GM19351 (cell line): ENCODE results near the gene ASGR2.
"Not testable (repeated sequence)": the region's sequence is repeated elsewhere in the genome, so short reads cannot be mapped to it uniquely, and the experiment has no call there.

Experiments
- ATAC-seq: cut with Tn5 transposase; IDR thresholded peaks from one replicate; pipeline ENCODE4 v1.9.1; 2021; ENCODE audit warnings: mild to moderate bottlenecking, moderate library complexity; ENCODE audit not compliant: unreplicated experiment

The ASGR2 gene

DNA sequence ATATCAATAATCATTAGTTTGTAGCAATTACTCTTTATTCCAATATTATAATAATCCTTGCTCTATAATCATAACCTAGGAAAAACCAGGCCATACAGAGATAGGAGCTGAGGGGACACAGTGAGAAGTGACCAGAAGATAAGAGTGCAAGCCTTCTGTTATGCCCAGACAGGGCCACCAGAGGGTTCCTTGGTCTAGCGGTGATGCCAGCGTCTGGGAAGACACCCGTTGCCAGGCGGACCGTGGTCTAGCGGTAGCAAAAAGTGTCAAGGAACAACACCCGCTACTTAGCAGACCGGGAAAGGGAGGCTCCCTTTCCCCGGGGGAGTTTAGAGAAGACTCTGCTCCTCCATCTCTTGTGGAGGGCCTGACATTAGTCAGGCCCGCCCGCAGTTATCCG, 11.8 kb upstream of the ASGR2 start:
- ATAC-seq, result not testable (repeated sequence)

DNA sequence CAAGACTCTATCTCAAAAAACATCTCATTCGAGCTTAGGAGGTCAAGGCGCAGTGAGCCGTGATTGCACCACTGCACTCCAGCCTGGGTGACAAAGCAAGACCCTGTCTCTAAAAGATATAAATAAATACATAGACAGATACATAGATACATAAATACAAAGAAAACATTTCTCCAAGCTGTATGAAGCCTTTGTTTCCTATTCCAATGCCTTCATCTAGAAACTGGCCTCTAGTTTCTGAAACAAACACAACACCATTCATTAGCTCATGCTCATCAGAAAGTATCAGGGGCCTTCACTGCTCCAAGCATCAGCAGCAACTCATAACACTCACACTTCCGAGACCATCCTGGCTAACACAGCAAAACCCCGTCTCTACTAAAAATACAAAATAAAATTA, 10.3 kb upstream of the ASGR2 start:
- ATAC-seq, result no peak

DNA sequence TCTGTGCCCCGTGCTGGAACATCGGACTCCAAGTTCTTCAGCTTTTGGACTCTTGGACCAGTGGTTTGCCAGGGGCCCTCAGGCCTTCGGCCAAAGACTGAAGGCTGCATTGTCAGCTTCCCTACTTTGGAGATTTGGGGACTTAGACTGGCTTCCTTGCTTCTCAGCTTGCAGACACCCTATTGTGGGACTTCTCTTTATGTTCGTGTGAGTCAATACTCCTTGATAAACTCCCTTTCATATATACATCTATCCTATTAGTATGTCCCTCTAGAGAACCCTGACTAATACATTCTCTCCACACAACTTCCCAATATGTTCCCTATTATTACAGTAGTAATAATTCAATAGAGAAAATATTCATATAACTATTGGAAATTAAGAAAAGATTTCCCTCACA, 9.2 kb upstream of the ASGR2 start:
- ATAC-seq, result no peak

DNA sequence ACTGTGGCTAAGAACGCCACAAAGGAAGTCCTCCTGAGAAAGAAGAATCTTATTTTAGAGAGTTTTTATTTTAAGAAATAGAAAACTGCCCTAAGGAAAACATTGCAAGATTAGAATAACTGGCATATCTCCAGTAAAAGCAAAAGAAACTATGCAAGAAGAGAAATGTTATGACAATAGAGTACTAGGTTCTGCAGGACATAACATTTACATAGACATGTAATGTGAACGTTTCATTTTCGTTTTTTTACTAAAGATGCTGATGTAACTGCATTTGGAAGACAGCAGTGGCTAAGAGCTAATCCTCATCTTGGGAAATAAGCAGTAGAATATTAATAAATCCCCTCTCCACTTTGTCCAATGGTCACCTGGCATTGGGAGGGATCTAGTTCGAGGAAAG, 7.8 kb upstream of the ASGR2 start:
- ATAC-seq, result no peak

DNA sequence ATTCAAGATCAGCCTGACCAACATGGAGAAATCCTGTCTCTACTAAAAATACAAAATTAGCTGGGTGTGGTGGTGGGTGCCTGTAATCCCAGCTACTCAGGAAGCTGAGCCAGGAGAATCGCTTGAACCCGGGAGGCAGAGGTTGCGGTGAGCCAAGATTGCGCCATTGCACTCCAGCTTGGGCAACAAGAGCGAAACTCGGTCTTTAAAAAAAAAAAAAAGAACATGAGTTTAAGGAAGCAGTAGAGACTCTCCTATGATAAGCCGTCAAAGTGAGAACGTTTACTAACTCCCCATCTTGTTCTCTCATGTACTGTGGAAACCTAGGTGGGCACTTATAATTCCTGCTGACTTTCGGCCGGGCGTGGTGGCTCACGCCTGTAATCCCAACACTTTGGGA, 6.0 kb upstream of the ASGR2 start:
- not testable (repeated sequence) for ATAC-seq

DNA sequence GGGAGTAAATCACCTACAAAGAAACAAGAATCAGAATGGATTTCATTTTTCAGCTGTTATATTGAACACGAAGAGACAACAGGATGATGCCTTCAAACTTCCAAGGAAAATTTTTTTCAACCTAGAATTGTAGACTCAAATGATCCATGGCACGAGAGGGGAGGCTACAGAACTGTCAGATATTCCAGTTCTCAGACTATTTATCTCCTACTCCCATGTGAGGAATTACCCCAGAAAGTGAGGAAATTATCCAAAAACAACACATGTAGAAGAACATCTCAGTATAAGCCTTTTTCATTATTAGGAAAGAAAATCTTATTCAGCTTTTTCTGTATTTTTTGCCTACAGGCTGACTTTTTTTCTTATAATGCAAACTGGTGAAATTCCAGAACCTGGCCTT, 5.5 kb upstream of the ASGR2 start:
- no peak for ATAC-seq

DNA sequence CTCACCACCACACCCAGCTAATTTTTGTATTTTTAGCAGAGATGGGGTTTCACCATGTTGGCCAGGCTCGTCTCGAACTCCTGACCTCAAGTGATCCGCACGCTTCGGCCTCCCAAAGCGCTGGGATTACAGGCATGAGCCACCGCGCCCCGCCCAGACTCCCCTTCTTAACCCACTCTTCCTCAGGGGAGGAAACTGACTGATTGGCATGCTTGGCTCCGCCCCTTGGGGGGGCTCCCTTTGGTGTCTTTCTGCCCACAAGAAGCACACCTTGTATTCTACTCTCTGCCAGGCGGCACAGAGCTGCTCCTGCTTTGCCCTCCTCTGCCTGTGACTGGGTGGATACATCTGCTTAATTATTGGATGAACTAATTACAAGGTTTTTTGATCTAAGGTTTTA, 4.7 kb upstream of the ASGR2 start:
- ATAC-seq, result no peak

DNA sequence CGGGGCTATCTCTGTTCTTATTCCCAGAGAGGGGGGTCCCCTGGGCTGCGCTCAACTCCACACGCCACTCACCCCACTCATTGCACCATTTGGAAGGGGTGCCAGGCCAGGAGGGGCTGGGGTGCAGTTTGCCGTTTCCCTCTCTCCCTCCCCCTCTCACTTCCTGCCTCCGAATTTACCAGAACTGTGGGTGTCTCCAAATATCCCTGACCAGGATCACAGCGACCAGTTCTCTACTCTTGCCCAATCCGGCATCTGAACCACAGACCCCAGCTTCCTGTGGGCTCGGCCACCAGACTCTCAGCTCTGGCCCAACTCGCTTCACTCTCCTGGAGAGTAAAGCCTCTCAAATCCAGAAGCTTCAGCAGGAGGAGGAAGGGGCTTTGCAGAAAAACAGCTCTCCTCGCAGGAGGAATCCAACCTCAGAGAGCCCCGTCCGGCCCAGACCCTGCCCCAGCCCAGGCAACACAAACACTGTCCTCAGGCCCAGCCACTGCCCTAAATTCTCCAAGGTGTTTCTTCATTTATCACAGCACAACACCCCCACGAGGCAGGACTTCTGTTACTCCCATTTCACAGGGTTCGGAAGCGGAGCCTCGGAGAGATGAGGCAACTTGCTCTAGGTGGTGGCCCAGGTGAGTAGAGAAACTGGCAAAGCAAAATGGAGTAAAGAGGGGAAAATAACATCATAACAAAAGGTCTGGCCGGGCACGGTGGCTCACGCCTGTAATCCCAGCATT, 423 bp upstream of the ASGR2 start:
- no peak for ATAC-seq

DNA sequence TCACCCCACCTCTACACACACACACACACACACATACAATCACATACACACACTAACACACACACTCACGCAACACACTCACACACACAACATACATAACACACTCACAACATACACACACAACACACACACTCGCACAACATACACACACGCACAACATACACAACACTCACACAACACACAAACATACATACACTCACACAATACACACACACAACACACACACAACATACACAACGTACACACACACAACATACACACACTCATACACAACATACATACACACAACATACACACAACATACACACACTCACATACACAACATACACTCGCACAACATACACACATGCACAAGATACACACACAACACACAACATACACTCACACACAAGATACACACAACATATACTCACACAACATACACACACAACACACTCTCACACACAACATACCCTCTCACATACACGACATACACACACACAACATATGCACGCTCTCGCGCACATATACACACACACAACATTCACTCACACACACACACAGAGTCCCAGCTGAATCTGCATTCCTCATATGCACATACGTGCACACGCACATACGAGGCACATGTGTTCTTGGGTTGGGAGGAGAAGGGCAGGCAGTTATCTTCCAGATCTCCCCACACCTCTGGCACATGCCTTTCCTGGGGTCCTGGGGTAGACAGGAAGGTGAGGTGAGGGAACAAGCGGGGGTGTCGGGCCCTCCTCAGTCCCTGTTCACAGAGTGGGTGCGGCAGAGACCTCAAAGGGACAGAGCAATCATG, 1.1 kb downstream of the ASGR2 start:
- no peak for ATAC-seq

DNA sequence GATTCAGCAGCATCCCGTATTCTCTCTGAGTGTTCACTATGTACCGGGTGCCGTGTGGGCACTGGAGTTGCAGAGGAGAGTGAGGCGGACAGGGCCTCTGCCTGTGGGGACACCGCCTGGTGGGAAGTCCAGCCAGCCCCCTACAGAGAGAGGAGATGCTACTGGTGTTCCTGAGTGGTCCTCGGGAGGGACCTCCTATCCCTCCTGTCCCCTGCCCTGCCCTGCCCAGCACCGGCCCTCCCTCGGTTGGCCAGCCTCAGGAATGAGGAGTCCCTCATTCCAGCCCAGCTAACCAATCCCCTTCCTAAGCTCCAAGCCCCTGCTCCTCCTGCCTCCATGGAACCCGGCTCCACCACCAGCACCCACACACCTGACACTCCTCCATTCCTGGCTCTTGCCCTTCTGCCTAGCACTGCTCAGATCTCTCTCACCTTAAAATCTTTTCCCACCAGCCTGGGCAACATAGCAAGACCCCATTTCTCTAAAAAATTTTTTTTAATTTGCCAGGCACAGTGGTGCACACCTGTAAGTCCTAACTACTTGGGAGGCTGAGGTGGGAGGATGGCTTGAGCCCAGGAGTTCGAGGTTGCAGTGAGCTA, 2.0 kb downstream of the ASGR2 start:
- ATAC-seq, result no peak

DNA sequence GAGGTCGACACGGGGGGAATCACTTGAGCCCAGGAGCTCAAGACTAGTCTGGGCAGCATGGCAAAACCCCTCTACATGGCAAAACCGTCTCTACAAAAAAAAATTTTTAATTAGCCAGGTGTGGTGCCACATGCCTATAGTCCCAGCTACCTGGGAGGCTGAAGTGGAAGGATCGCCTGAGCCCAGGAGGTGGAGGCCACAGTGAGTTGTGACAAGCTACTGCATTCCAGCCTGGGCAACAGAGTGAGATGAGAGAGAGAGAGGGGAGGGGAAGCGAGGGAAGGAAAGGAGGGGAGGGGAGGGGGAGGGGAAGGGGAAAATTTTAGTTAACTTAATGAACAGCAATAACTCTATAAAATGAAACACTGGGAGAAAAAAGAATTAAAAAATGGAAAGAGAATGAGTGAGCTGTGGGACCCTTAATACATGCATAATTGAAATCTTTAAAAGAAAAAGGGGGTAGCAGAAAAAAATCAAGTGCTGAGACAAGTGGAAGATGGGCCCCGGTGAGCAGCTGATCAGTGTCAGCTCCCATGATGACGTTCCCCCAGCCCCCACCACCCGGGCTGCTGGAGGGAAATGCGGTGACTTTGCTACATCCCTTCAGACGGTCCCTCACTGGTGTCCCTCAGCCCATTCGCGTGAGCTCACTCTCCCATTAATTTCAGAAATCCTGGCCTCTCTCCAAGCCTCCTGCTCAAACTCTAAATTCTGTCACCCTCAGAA, 2.7 kb downstream of the ASGR2 start:
- no peak for ATAC-seq

DNA sequence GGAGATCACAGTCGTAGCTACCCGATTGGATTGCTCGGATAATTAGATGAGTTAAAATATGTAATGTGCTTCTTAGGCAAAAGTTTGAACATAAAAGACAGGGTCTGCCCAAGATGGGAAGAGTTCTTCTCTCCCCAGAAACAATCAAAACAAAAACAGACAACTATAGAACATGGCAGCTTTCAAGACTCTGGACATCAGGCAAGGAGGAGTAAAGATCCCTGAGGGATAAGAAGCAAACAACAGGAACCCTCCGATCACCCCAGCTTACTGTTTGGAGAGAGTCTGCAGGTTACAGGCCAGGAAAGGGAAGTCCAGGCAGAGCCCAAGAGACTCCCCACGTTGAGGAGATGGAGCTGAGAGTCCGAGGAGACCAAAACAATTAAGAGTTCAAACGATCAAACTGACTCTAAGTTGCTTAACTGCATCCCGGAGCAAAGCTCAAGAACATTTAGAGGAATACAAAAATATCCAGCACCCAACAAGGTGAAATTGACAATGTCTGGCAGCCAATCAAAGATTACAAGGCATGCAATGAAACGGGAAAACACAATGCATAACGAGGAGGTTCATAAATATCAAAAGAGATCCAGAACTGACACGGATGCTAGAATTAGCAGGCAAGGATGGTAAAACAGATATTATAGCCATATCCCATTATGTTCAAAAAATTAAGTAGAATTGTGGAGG, 3.9 kb downstream of the ASGR2 start:
- no peak for ATAC-seq

DNA sequence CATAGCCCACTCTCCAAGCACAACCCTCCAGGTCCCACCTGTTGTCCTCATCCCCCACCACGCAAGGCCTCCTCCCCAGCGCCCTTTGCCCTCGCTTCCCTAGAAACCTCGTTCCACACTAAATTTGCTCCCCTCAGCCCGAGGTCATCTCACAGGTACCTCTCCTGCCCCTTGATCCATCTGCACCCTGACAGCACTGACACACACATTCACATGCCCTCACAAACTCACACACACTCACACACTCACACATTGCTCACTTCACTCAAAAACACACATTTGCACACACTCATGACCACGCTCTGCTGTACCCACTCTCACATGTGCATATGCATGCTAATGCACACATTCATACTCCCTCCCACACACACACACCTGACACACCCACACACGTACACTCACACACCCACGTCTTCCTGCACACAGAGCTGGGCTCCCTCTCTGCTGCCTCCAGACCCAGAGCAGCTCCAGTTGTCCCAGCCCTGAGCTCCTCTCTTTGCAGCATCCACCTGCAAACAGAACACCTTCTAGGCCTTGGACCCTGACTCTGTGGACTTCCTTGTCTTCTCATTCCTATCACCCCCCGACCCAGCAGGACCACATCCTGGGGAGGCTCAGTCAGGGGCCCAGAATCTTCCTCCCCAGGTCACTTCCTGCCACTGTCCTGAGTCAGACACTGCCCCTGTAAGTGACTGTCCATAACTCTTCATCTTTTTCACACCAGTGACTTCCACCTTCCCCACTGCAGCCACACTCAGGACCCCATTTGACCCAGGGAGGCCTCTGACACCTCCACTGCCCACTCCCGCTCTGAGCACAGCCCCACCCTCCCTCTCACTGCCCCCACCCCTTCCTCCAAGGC, 4.9 kb downstream of the ASGR2 start:
- no peak for ATAC-seq

DNA sequence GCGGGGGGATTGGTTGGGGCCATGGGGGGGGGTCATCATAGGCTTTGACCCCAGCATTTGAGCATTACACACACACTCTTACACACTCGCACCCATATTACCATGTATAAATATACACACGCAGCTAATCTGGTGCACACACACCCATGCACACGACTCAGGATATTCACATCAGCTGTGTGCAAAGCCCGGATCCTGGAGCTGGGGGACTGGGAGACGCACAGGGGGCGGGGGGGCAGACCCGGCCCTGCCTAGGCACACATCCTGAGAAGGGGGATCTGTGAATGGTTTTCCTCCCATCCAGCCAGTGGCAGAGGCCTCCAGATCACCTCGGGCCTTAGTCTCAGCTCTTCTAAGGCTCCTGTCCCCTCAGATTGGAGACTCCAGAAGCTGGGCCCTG, 5.6 kb downstream of the ASGR2 start:
- ATAC-seq, result no peak

DNA sequence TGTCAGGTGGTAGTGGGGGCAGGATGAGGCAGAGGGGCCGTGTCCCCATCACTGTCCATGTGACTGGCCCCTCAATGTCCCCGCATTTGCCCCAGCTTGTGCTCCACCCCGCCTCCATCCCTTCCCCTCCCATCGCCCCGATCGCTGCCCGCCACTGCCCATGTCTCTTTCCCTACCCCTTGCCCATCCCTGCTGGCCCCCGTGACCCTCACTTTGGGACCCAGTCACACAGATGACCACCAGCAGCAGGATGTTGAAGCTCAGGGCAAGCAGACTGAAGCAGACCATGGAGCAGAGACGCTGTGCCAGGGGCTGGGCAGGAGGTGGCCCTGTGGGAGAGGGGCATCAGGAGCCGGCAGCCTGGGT, 6.1 kb downstream of the ASGR2 start:
- ATAC-seq, result no peak

DNA sequence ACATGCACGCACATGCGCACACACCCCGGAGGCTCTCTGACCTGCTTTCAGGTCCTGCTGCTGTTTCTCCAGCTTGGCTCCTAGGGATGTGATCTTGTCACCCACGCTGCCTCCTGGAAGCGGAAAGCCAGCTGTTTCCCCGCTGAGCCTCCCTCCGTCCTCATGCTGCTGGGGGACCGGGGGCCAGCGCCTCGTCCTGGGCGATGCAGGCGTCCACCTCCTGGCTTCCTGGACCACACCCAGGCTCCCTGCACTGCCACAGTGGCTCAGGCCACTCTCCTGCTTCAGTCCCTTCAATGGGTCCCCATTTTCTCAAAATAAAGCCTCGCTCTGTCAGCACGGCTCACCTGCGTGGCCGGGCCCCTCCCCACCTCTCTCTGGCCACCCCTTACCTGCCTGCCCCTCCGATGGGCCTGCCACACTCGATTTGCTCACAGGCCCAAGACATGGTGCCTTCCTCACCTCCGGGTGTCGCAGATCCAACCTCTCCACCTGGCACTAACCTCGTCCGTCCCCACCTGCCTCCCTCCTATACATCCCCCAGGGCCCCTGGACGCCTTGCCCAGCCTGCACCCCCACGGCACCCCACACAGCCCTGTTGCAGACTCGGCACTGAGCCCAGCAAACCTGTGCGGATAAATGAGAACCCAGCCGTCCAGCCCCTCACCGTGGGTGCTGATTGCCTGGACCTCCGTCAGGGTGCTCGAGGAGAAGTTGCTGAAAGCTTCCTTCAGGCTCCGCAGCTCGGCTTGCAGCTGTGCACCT, 6.6 kb downstream of the ASGR2 start:
- ATAC-seq, result no peak

DNA sequence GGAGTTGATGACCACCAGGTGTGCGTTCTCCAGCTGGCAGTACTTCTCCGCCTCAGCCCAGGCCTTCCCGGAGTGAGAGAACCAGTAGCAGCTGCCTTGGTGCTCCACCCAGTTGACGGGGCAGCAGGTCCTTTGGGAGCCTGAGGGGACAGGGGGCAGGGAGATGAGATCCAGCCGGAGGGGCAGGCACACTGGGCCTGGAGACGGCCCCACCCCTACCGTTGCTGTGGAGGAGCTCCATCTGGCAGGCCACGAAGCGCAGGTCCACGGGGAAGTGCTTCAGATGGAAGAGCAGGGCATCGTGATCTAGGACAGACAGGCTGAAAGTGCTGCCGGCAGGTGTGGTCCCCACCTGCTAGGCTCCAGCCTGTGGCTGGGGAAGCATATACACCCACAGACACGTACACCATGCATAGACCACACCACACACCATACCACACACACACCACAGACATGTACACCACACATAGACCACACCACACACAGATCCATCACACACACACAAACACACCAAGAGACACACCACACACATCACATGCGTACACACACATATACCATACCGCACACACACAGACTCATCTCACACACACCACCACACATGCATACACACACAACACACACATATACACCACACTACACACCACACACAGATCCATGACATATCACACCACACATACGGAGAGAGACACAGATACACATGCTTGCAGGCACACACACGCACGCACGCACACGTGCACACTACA, 7.4 kb downstream of the ASGR2 start:
- ATAC-seq, result no peak

DNA sequence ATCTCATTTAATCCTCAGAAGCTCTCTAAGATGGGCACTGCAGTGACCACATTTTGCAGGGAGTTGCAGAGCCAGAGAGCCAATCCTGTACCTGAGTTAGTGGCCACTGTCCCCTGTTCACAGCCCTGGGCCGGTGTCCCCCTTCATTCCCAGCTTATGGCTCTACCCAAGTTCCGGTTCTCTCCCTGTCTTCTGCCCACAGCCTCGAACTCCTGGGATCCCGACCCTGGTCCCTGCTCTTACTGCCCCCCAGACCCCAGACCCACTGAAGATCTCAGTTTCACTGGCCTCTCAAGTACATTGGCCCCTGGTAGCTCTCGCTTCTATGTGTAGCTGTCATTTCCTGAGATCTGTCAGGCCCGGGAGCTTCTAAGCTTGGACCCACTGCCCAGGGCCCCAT, 12.2 kb downstream of the ASGR2 start:
- ATAC-seq, result no peak

DNA sequence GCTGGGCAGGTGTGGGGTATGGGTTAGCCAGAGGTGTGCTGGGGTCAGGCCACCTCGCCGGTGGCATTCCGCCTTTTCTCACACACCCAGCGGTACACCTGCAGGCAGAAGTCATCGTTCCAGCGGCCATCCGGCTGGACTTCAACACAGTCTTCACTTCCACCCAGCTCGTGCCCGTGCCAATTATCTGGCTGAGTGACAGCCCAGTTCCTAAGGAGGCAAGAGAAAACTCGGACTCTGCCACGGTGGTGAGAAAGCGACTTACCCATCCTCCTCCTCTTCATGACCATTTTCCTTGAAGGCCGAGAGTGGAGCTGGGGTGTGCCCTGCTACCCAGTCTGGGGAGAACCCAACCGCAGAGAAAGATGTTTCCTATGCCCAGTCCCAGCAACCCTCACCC, 13.1 kb downstream of the ASGR2 start:
- no peak for ATAC-seq
